Renal pelvis (tissue), 4 donors: ENCODE measurements around the gene NQO2. TPM values are rescaled to one million over a fixed set of nuclear protein-coding genes. Genes with fewer than 3 reads are reported as not detected.
"Not testable (repeated sequence)": the region's sequence is repeated elsewhere in the genome, so short reads cannot be mapped to it uniquely, and the experiment has no call there.

Source experiments
- DNase-seq: peaks from one replicate; pipeline ENCODE4 v3.0.0-alpha.2; 2013
- polyA plus RNA-seq, 3 donors: library from polyadenylated mRNA; unstranded; fragments of 120-200 nt; gene quantifications; one replicate each; pipeline ENCODE4 v1.2.1, GENCODE V29; 2013; ENCODE audit not compliant: insufficient read length in 3 of 3

NQO2 gene
- polyA plus RNA-seq, 3 donors = 67.2 to 88.7 (median 74.8) TPM

GRCh38 chr6:3011158-3011557 lies 11.5 kb downstream of the NQO2 start:
- DNase-seq = no peak

DNA sequence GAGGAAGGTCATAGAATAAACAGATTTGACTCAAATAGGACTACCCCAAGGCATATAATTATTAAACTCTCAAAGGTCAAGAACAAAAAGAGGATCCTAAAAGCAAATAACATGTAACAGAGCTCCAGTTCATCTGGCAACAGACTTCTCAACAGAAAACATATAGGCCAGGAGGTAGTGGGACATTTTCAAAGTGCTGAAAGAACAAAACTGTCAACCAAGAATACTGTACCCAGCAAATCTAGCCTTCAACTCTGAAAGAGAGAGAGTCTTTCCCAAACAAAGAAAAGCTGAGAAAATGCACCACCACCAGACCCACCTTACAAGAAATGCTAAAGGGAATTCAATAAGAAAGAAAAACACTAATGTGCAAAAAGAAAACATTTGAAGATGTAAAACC lies 11.9 kb downstream of the NQO2 start:
- DNase-seq = no peak

- DNase-seq = no peak
These were observed 13.8 kb downstream of the NQO2 start for GRCh38 chr6:3013486-3013885.

- no peak for DNase-seq
These were observed 14.4 kb downstream of the NQO2 start for GRCh38 chr6:3013901-3014674.

GRCh38 chr6:3014675-3015066 lies 15.0 kb downstream of the NQO2 start:
- no peak for DNase-seq

DNA sequence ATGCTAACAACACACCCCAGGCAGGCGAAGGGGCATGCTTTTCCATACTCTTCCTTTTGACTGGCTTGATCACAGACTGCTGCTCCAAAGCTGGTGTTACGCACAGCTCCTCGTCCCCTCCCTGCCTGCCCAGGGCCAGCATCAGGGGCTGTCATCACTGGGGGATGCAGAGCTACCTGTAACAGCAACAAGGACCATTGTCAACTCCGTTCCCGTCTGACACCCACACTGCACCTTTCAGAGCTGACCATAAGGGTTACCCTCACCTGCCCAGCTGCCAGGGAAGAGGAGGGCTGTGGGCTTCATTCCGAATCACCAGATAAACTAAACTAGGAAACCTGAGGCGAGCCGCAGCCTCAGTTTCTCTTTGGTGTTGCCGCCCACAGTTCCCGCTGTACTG lies 15.4 kb downstream of the NQO2 start:
- DNase-seq = no peak

DNA sequence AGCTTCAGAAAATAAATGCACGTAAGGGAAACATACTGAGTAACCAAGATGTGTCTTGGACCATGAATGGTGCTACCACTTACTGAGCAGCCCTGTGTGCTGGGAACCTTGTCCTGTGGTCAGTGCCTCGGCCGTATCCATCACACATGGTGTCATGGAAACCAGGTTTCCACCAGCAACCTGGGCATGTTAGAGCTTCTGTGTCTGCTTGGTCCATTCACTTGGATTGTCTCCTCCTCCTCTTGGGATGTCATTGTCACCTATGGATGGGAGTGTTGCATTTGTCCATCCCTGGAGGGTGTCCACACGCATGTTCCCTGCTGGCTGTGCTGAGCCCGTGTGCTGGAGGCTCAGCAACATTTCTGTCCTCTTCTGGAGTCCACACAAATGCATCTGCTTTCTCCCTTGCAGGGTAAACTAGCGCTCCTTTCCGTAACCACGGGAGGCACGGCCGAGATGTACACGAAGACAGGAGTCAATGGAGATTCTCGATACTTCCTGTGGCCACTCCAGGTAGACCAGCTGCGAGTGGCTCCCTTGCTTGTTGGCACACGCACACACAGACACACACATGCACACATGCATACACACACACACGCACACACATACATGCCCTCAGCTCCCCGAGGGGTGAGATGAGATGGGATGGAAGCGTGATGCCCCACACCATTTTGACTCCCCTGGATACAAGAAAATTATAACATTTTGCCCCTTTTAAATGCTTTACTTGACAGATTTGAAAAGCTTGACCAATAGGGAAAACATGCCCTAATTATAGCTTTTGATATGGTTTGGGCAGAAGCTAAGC lies 17.0 kb downstream of the NQO2 start:
- DNase-seq = no peak

- DNase-seq = no peak
These were observed 17.6 kb downstream of the NQO2 start for GRCh38 chr6:3017304-3017703.

GRCh38 chr6:3019065-3019464 lies 19.4 kb downstream of the NQO2 start:
- no peak for DNase-seq

- no peak for DNase-seq
These were observed 20.1 kb downstream of the NQO2 start for GRCh38 chr6:3019749-3020320.

DNA sequence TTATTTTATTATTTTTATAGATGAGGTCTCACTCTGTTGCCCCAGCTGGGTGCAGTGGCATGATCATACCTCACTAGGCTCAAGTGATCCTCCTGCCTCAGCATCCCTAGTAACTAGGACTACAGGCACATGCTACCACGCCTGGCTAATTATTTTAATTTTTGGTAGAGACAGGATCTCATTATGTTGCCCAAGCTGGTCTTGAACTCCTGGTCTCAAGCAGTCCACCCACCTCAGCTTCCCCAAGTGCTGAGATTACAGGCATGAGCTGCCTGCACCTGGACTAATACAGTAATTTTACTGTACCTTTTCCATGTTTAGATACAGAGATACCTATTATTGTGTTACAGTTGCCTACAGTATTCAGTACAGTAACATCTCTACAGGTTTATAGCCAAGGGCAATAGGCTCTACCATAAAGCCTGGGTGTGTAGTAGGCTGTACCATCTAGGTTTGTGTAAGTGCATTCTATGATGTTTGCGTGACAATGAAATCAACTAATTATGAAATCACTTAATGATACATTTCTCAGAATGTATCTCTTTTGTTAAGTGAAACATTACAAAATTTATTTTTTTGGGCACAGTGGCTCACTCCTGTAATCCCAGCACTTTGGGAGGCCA lies 21.4 kb downstream of the NQO2 start:
- DNase-seq = not testable (repeated sequence)

DNA sequence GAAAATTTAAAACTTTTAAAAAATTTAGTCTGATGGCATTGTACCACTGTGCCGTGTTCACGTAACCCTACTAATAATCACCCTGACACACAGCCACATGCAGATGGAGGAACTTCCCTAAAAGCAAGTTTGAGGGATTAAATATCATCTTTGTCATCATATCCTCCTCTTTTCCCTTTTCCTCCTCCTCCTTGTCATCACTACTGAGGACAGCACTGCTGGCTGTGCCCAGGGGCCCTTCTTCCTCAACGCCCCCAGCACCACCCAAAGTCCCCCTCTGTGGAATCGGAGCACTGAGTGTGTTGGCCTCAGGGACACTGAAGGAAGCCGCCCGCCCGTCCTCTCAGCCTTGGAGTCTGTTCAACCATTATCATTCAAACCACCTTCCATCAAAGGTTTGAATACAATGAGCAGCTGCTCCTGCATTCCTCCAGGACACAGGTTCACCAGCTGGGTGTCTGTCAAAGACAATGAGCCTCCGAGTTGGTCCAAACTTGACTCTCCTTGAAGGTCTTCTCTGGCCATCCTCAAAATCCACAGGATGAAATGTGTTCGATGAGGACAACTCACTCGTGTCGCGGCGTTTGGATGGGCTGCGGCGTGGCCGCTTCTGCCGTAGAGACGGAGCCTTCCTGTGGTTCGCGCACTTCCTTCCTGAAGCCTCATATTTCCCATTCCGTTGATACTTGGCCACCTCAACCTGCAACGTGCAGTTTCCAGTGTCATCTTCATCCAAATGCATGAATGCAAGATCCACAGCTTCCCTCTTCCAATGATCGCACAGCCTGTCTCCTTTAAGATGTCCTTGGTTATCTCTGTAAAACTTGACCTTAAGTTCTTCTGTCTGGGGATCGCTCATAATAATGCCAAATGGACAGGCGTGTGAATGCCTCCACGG lies 23.3 kb downstream of the NQO2 start:
- no peak for DNase-seq

DNA sequence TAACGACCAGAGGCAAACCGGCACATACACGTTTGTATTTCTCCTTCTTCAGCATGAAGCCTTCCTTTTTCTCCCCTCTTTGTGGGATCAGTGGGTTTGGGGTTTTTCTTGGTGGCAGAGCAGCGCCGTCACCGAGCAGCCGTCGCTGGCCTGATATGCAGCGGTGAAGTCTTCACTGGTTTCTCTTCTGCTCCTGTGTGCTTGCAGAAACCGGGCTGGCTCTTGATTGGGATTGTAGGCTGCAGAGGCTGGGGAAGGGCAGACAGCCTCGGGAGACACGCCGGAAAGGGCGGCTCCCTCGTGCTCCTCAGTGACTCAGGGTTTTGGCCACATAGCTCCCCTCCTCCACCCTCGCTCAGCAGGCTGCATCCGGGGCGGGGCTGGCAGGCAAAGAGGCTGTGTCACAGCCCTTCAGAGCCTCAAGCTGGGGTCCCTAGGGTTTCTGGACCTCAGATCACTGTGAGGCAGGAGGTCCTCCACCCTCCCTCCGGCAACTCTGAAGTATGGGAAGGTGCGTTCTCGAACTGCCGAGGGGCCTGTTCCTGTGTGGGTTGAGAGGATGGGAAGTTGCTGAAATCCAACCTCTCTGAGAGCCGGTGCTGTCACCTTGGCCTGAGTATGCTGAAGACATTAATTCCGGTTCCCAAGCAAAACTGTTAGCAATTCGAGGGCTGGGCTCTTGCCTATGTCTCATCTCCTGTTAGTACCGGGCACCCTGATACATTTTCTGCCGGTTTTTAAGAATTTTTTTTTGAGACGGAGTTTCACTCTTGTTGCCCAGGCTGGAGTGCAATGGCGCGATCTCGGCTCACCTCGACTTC lies 24.2 kb downstream of the NQO2 start:
- DNase-seq = peak; percentile 42

DNA sequence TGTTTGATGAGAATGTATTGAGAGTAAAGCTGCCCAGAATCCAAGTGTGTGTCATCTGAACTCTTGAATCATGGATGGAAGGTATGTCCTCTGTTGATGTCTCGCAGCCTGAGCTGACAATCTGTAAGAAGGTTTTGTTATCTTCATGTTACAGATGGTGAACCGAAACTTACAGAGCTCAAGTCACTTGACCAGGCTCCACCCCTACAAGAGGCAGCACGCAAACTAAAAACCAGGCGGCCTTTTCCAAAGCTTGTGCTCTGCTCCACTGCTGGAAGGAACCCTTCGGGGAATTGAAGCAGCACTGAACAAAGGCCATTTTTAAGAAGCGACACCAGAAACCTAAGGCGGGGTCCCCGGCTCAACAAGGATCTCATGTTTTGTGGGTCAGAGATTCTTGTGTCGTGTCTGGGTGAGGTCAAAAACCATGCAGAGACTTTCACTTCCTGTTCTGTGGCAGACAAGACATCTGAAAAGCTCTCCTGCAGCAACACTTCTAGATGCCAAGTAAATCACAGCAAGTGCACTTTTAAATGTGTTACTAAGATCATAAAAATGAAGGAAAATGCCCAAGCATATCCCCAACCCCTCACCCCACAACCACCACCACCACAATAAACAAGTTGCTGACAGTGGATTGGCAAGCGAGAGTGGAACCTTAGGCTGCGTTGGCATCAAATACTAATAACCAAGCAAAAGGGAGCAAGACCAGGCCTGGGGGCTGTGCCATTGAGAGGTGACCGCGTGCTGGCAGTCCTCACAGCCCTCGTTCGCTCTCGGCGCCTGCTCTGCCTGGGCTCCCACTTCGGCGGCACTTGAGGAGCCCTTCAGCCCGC lies 27.3 kb downstream of the NQO2 start:
- DNase-seq = no peak

- not testable (repeated sequence) for DNase-seq
These were observed 28.5 kb downstream of the NQO2 start for GRCh38 chr6:3028156-3028555.

DNA sequence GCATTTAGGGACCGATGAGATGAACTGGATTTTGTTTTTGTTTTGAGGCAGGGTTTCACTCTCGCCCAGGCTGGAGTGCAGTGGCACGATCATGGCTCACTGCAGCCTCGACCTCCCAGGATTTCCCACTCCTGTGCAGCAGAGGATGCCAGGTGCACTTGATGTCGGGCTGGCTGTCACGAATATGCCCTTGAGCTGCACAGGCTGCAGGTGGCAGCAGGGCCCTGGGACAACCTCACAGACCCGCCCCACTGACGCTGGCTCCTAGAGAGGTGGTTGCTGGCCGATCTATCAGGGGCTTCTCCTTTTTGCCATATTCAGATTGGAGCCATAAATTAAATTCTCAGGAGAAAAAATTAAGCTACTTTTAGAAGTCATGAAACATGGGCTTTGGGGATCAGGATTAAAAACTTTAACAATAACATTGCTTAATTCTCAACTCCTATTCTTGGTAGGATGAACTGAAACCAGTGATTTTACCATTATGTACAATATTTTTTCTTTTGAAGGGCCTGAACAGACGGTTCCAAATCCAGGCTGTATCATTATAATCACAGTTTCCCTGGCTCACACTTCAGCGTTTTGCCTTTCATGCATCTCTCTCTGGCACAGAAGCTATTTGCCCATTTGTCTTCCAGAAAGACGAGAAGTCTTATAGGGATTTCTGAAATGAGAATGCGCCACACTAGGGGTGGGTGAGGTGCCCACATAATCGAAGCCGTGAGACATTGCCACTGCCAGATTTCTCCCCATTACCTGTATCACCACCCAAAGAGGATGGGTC lies 32.4 kb downstream of the NQO2 start:
- no peak for DNase-seq

- no peak for DNase-seq
These were observed 33.3 kb downstream of the NQO2 start for GRCh38 chr6:3032986-3033385.

DNA sequence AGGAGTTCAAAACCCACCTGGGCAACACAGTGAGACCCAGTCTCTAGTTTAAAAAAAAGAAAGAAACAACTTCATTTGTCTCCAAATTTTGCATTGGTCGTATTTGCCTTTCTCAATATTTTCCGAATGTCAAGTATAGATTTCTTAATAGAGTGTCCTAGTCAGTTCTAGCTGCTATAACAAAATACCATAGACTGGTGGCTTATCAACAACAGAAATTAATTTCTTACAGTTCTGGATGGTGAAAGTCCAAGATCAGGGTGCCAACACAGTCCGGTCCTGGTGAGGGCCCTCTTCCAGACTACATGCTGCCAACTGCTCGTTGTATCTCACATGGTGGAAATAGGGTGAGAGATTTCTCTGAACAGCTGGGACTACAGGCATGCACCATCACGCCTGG lies 34.0 kb downstream of the NQO2 start:
- DNase-seq = no peak

DNA sequence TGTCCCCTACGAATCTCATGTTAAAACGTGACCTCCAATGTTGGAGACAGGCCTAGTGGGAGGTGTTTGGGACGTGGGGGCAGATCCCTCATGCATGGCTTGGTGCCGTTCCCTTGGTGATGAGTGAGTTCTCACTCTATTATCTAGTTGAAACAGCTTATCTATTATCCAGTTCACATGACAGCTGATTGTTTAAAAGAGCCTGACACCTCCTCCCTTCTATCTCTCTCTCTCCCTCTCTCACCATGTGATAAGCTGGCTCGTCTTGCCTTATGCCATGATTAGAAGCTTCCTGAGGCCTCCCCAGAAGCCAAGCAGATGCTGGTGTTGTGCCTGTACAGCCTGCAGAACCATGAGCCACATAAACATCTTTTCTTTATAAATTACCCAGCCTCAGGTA lies 35.7 kb downstream of the NQO2 start:
- no peak for DNase-seq
